Psoas muscle (tissue), 8 donors: Measurements from ENCODE around the gene PPP1R37. TPM values are rescaled to one million over a fixed set of nuclear protein-coding genes. Genes with fewer than 3 reads are reported as not detected.

Source experiments
- ATAC-seq, 4 donors: fragments of 200-7000 bp; cut with Tn5 transposase; one replicate each; pipeline ENCODE4 v1.9.1; 2020; ENCODE audit warnings: moderate library complexity in 3 of 4, mild to moderate bottlenecking in 2 of 4
- DNase-seq, 2 donors: peaks; one replicate each; pipeline ENCODE4 v3.0.0-alpha.2; 2020
- H3K27ac ChIP-seq: fragments of 200-600 bp; one replicate; pipeline ENCODE4 v1.8.0; 2022
- H3K27me3 ChIP-seq, 3 donors: fragments of 200-600 bp in 1 of 3; one replicate each; pipeline versions ENCODE4 v1.6.1 to v1.8.0; 2013 to 2022; ENCODE audit warnings: low read length in 2 of 3, mild to moderate bottlenecking in 2 of 3, moderate library complexity in 1 of 3; ENCODE audit not compliant: insufficient read depth in 3 of 3
- H3K36me3 ChIP-seq, 2 donors: fragments of 200-600 bp in 1 of 2; one replicate each; pipeline versions ENCODE4 v1.6.1 to v1.8.0; 2013 to 2022; ENCODE audit warnings: low read depth in 1 of 2, mild to moderate bottlenecking in 1 of 2, moderate library complexity in 1 of 2; ENCODE audit not compliant: insufficient read depth in 1 of 2
- H3K4me1 ChIP-seq: fragments of 200-600 bp; one replicate; pipeline ENCODE4 v1.8.0; 2022
- H3K4me3 ChIP-seq: fragments of 200-600 bp; one replicate; pipeline ENCODE4 v1.8.0; 2022; ENCODE audit warnings: mild to moderate bottlenecking
- H3K9me3 ChIP-seq: fragments of 200-600 bp; one replicate; pipeline ENCODE4 v1.8.0; 2022
- CTCF ChIP-seq: fragments of 200-600 bp; IDR thresholded peaks from one replicate; pipeline ENCODE4 v1.8.0; 2022; ENCODE audit warnings: antibody characterized with exemption
- WGBS, 3 donors: extraction: QIAGEN DNeasy Blood & Tissue Kit; methylation state at CpG; one replicate each; pipeline versions ENCODE4 v1.1.6 to v1.1.7; 2013; 5-methylcytosine and 5-hydroxymethylcytosine counted together
- intact Hi-C, 2 donors: fragments of 100-400 bp; cut with DNase I; formaldehyde crosslinking; loops; one replicate each; pipeline versions ENCODE4 v1.11.0 to v1.14.2; 2022
- polyA plus RNA-seq, 3 donors: library from polyadenylated mRNA; stranded (reverse); fragments of 200-250 nt; gene quantifications; one replicate each; pipeline ENCODE4 v1.2.3, GENCODE V29; 2013
- total RNA-seq, 4 donors: library from RNA; stranded (reverse); fragmentation: NEBNext Ultra II Directional in 2 of 4; extraction: Animal tissue kit (Norgen Biotek cat#: 25700) in 2 of 4; gene quantifications; one replicate each; pipeline versions ENCODE4 v1.2.1 to v1.2.4, GENCODE V29; 2021 to 2023
- donor health status: healthy with polysubstance abuse.
- donor health status: DM: no; HTN: no; CAD: no; lungs with moderate emphysema.
- donor health status: Bipolar disorder and iron deficiency.
- donor health status: healthy.
- donor health status: DM: yes; HTN: yes; CAD: no.
- donor health status: DM: no; HTN: no; CAD: no.
- donor health status: DM: no; HTN: no; CAD: no.
- donor health status: DM: yes; HTN: yes; CAD: no.

The PPP1R37 gene
- total and polyA plus RNA-seq, 7 donors = 25.5 to 39.5 (median 29.3) TPM

- no peak for TF ChIP-seq CTCF
- DNase-seq (no peak), ATAC-seq (no peak)
- 87 to 93% (median 88%) methylated on average over 6 of the region's 6 CpGs for WGBS, 3 donors
- H3K36me3 ChIP-seq = peaks cover 0 to 71% of the 10 kb centered on the region in 2 donors
- no peaks in the 10 kb centered on the region for H3K27me3 ChIP-seq
- H3K9me3 ChIP-seq = no peaks in the 10 kb centered on the region
- H3K4me1 ChIP-seq = no peaks in the 10 kb centered on the region
- no peak overlapping the region for H3K27ac ChIP-seq
- intact Hi-C loops = no loop called here
- no peak overlapping the region for H3K4me3 ChIP-seq
Observed at GRCh38 chr19:45070214-45070613, 22.8 kb upstream of the PPP1R37 start.

GRCh38 chr19:45070861-45071544 is 22.0 kb upstream of the PPP1R37 start:
- 86 to 89% (median 86%) methylated on average over 18 to 19 of the region's 19 CpGs for WGBS, 3 donors
- DNase-seq (no peak), ATAC-seq (peak in 1 of 4 donors; percentile 9)

GRCh38 chr19:45071545-45071938 is 21.4 kb upstream of the PPP1R37 start:
- Histone ChIP-seq H3K27ac (no peak overlapping the region), H3K36me3 (peaks cover 0 to 59% of the 10 kb centered on the region in 2 donors), H3K27me3 (no peaks in the 10 kb centered on the region), H3K4me3 (no peak overlapping the region), H3K4me1 (peaks cover under 1% of the 10 kb centered on the region), H3K9me3 (no peaks in the 10 kb centered on the region)
- no peak for TF ChIP-seq CTCF
- 91 to 92% (median 91%) methylated on average over 22 to 25 of the region's 25 CpGs for WGBS, 3 donors
- ATAC-seq (no peak), DNase-seq (no peak)
- intact Hi-C loops = no loop called here

More at GRCh38 chr19:45070861-45071544, 22.0 kb upstream of the PPP1R37 start:
- Histone ChIP-seq H3K4me1 (no peaks in the 10 kb centered on the region), H3K36me3 (peaks cover 0 to 64% of the 10 kb centered on the region in 2 donors), H3K4me3 (no peak overlapping the region), H3K9me3 (no peaks in the 10 kb centered on the region), H3K27me3 (no peaks in the 10 kb centered on the region), H3K27ac (no peak overlapping the region)
- TF ChIP-seq CTCF = no peak
- intact Hi-C loops = no loop called here

- H3K36me3 ChIP-seq = peaks cover 0 to 53% of the 10 kb centered on the region in 2 donors
- DNase-seq (no peak), ATAC-seq (no peak)
- no peaks in the 10 kb centered on the region for H3K9me3 ChIP-seq
- no peaks in the 10 kb centered on the region for H3K27me3 ChIP-seq
- WGBS, 3 donors = 77 to 79% (median 78%) methylated on average over 28 to 34 of the region's 34 CpGs
- no peak overlapping the region for H3K4me3 ChIP-seq
- intact Hi-C loops = no loop called here
- H3K4me1 ChIP-seq = peaks cover 5% of the 10 kb centered on the region
- H3K27ac ChIP-seq = no peak overlapping the region
- no peak for TF ChIP-seq CTCF
Observed at GRCh38 chr19:45071969-45072790, 20.8 kb upstream of the PPP1R37 start.
